GM12801 (cell line): ENCODE data around the gene ITSN1.

Source experiments
- TF ChIP-seq, protein P1 (sequence below): IDR thresholded peaks from one replicate; pipeline ENCODE4 v1.5.1; 2011; ENCODE audit warnings: control low read depth; ENCODE audit not compliant: insufficient read length; ENCODE audit errors: extremely low read depth

Gene ITSN1

DNA sequence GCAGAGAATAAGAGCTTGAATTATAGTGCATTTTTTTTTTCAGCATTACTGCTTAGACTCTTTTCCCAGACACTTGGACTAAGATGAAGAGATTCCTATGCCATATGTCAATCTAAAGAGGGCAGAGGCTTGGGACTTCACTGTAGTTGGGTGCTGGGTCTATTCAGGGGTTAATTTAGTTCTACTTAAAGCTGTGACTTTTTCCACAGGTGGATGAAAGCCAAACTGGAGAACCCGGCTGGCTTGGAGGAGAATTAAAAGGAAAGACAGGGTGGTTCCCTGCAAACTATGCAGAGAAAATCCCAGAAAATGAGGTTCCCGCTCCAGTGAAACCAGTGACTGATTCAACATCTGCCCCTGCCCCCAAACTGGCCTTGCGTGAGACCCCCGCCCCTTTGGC lies 168.5 kb downstream of the ITSN1 start:
- TF ChIP-seq, protein P1, sequence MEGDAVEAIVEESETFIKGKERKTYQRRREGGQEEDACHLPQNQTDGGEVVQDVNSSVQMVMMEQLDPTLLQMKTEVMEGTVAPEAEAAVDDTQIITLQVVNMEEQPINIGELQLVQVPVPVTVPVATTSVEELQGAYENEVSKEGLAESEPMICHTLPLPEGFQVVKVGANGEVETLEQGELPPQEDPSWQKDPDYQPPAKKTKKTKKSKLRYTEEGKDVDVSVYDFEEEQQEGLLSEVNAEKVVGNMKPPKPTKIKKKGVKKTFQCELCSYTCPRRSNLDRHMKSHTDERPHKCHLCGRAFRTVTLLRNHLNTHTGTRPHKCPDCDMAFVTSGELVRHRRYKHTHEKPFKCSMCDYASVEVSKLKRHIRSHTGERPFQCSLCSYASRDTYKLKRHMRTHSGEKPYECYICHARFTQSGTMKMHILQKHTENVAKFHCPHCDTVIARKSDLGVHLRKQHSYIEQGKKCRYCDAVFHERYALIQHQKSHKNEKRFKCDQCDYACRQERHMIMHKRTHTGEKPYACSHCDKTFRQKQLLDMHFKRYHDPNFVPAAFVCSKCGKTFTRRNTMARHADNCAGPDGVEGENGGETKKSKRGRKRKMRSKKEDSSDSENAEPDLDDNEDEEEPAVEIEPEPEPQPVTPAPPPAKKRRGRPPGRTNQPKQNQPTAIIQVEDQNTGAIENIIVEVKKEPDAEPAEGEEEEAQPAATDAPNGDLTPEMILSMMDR, result no peak

DNA sequence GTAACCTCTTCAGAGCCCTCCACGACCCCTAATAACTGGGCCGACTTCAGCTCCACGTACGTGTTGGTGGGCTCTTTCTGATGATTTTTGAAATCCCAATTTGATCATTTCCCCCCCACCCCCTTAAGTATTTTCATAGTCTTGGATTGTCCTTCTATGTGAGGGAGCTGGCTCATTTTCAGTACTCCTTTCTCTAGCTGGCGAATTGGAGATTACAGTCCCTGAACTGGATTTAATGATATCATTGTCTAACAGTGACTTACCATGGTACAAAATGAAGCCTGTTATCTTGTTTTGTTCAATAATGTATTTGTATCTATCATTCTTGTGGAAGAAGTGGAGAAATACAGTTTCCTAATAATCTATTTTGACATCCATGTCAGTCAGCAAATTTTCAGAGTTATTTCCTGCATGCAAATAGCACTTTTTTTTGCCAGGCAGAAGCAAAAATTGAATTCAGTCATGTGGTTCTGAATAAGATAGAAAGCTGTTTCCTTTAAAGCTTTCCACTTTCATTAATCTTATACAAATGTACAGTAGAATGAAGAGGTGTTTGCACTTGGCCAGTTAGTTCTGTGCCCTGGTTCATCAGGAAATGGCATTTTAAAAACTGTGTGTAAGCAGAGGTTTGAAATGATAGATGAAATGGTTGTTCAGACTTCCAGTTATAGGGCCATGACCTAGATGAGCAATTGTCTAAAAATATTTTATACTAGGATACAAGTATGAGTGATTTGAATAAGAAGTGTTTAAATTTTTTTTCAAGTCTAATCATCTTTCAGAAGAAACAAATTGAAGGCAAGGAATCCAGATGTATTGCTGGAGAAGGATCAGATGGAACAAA lies 169.1 kb downstream of the ITSN1 start:
- TF ChIP-seq, protein P1, result no peak

DNA sequence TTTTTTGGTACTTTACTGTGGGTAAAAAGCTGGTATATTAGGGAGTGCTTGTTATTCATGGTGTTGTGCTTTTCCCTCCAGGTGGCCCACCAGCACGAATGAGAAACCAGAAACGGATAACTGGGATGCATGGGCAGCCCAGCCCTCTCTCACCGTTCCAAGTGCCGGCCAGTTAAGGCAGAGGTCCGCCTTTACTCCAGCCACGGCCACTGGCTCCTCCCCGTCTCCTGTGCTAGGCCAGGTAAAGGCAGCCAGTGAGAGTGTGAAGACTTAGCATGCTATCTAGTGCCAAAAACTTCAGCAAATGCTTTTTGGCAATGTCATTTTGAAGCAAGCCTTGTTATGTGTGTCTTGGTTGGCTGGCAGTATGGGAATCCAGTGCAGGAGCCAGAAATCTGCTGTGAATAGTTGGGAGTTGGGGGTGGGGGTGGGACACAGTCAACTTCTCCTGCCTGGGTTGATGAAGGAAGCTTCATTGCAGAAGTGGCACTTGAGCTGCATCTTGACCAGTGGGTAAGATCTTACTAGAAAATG lies 171.6 kb downstream of the ITSN1 start:
- TF ChIP-seq, protein P1, result no peak

DNA sequence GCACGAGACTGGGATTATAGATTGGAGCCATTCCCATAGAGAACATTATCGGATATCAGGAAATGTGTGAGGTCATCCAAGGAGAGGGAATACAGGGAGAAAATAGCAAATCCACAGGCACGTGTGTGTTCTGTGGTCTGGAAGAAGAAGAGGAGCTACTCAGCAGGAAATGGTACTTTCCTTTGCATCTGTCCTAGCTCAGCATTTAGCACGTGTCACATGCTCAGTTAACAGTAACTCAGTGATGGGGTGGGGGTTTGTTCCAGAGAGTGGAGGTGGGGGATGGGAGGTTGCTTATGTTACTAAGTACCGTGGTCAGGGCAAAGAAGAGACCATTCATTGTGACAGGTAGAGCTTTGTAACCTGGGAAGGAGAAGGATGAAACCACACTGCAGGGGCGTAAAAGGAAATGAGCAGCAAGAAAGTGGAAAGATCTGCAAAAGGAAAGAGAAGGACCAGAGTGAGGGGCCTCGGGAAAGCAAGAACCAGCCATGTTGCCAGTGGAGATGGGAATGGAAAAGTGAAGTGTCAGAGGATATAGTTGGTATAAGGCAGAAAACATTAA lies 172.9 kb downstream of the ITSN1 start:
- TF ChIP-seq, protein P1, result no peak

DNA sequence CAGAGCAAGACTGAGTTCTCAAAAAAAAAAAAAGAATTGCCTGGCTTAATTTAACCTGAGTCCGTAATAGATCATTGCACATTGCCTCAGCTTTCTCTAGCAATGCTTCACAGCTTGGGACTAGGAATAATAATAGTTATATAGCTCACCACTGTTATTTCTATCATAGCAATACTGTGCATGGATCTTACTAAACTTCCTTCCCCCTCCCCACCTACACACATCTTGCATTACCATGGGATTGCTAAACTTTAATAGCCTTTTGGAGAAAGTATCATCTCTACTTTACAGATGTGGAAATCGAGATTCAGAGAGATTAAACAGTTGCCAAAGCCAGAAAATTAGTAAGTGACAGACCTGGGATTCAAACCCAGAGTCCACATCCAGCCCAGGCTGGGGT lies 173.9 kb downstream of the ITSN1 start:
- TF ChIP-seq, protein P1, result no peak

DNA sequence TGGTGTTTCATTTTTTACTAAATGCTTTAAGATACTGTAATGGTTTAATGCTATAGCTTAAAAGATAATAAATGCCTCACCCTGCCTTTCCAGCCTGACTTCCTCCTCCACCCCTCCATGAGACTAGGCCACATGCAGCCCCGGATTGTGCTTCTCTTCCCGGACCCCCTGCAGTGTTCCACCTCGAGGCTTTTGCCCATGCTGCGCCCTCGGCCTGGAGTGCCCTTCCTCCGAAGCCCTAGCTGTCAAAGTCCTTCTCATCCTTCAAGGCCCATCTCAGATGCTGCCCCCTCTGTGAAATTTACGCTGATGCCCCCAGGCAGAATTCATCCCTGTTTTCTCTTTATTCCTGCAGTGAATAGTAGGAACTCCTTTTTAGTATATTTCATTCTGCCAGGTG lies 174.8 kb downstream of the ITSN1 start:
- TF ChIP-seq, protein P1, result no peak

DNA sequence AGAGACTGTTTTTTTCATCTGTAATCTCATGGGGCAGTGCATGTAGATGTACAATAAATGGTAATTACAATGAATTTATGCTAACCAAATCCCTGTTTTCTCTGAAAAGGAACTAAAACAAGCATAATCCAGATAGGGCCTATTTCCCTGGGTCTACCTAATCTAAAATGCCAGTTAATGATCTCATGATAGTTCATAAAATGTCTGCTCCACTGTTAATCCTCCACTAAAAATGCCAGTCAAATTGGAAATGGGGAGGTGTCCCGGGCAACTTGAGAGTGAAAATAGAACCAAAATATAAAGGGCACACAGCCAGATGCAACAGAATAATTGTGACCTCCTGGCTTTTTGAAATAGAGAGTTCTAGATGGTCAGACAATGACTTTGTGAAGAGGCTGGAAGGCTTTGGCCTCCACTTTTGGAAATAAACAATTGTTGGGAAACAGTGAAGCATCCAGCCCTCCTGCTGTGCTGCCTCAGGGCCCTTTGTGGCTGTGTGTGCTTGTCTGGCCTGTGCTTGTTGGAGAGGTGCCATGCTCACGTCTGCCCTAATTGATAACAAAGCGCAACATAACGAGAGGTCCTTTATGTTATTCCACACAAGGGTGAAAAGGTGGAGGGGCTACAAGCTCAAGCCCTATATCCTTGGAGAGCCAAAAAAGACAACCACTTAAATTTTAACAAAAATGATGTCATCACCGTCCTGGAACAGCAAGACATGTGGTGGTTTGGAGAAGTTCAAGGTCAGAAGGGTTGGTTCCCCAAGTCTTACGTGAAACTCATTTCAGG lies 175.6 kb downstream of the ITSN1 start:
- TF ChIP-seq, protein P1, result no peak
